ENCODE data around the gene AP5Z1. TPM values are rescaled to one million over a fixed set of nuclear protein-coding genes. Genes with fewer than 3 reads are reported as not detected.
"Not testable (repeated sequence)": the region's sequence is repeated elsewhere in the genome, so short reads cannot be mapped to it uniquely, and the experiment has no call there.

AP5Z1 gene
- total RNA-seq, 1 experiment from 2014 or later = 22.4 TPM

DNA sequence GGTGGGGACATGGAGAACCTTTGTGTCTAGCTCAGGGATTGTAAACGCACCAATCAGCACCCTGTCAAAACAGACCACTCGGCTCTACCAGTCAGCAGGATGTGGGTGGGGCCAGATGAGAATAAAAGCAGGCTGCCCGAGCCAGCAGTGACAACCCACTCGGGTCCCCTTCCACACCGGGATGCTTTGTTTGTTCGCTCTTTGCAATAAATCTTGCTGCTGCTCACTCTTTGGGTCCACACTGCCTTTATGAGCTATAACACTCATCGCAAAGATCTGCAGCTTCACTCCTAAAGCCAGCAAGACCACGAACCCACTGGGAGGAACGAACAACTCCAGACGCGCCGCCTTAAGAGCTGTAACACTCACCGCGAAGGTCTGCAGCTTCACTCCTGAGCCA lies 18.7 kb downstream of the AP5Z1 start:
- not testable (repeated sequence) for H3K4me3 ChIP-seq (ENCODE audit: insufficient read depth, low read depth, low read length); H3K36me3 ChIP-seq (replicated peaks; ENCODE audit: control insufficient read depth, insufficient read depth, low read length); H3K27me3 ChIP-seq (ENCODE audit: control insufficient read depth, insufficient read depth, low read length); DNase-seq

DNA sequence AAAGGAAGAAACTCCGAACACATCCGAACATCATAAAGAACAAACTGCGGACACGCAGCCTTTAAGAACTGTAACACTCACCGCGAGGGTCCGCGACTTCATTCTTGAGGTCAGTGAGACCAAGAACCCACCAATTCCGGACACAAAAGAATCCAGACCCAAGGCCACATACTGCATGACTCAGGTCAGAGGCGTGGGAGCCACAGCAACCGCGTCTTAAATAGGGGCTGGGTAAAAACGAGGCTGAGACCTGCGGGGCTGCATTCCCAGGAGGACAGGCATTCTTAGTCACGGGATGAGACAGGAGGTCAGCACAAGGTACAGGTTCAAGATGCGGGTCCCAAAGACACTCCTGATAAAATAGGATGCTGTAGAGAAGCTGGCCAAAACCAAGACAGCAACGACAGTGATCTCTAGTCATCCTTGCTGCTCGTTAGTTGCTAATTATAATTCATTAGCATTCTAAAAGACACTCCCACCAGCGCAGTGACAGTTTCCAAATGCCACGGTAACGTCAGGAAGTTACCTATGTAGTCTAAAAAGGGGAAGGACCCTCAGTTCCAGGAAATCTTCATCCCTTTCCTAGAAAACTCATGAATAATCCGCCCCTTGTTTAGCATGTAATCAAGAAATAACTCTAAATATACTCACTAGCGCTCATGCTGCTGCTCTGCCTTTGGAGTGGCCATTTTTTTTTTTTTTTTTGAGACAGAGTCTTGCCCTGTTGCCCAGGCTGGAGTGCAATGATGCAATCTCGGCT lies 19.3 kb downstream of the AP5Z1 start:
- DNase-seq = no peak
- no peak overlapping the region for H3K4me3 ChIP-seq (ENCODE audit: insufficient read depth, low read depth, low read length)

DNA sequence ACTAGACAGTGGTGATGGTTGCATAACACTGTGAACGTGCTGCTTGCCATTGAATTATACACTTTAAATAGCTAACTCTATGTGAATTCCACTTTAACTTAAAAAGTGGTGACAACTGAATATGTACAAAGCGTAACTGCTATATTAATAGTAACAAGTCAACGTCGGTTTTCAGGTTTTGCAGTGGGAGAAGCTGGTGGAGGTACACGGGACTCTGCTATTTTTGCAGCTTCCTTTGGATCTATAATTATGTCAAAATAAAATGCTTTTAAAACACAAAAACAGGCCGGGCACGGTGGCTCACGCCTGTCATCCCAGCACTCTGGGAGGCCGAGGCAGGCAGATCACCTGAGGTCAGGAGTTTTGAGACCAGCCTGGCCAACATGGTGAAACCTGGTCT lies 21.0 kb downstream of the AP5Z1 start:
- Histone ChIP-seq H3K4me3 (ENCODE audit: insufficient read depth, low read depth, low read length) (no peak overlapping the region), H3K36me3 (replicated peaks; ENCODE audit: control insufficient read depth, insufficient read depth, low read length) (no peaks in the 10 kb centered on the region), H3K27me3 (ENCODE audit: control insufficient read depth, insufficient read depth, low read length) (no peaks in the 10 kb centered on the region)
- no peak for DNase-seq

More for the DNA sequence above, 19.3 kb downstream of the AP5Z1 start:
- no peaks in the 10 kb centered on the region; the same call in 1 of the 2 replicates for H3K36me3 ChIP-seq (replicated peaks; ENCODE audit: control insufficient read depth, insufficient read depth, low read length)
- no peaks in the 10 kb centered on the region for H3K27me3 ChIP-seq (ENCODE audit: control insufficient read depth, insufficient read depth, low read length)

DNA sequence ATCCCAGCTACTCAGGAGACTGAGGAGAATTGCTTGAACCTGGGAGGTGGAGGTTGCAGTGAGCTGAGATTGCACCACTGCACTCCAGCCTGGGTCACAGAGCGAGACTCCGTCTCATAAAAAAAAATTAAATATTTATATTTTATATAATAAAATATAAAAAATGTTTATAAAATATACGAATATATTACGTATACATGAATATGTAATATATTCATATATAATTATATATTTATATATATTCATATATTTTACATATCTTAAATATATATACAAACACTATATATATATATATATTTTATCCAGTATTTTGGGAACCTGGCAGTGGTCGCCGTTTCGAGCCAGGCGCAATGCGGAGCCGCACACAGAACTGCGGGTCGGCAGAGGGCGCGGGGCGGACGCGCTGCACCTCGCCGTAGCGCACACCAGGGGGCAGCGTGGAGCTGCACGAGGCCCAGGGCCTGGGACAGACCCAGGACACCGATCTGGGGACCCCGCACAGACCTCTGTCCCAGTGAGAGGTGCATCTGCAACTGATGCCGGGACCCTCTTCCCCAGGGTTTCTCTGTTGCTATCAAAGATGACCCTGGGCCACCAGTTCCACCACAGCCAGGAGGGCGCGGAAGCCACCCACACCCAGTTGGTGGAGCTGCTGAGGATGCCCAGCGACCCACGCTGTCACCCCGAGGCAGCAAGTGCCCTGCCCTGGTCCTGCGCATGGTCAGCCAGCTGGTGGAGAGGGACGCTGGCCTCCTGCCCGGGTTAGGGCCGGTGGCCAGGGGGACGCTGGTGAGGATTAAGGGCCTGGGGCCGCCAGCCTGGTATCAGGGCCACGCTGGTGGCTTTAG lies 22.7 kb downstream of the AP5Z1 start:
- peak; percentile 96 for DNase-seq
- Histone ChIP-seq H3K36me3 (replicated peaks; ENCODE audit: control insufficient read depth, insufficient read depth, low read length) (no peaks in the 10 kb centered on the region), H3K27me3 (ENCODE audit: control insufficient read depth, insufficient read depth, low read length) (no peaks in the 10 kb centered on the region), H3K4me3 (ENCODE audit: insufficient read depth, low read depth, low read length) (no peak overlapping the region)

DNA sequence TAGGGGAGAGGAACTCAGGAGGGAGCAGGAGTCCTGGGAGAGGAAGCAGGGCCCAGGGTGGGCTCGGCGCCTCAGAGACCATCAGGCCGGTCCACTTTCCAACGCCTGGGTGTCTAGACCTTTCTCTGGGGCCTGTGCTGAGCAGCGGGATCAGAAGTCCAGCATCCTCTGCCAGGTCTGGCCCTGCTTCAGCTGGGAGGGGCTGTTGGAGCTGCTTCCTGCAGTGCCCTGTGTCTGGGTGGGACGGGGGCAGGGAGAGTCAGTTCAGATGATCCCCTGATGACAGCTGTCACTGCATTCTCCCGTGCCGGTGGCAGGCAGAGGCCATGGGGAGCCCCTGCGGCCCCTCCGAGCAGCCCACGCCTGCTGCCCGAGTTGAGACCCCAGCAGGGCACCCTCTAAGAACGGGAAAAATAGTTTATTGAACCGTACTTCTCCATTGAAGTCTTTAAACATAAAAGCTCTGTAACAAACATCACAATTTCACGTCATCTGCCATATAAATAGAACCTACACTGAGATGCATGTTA lies 23.3 kb downstream of the AP5Z1 start:
- DNase-seq = no peak
- H3K4me3 ChIP-seq (ENCODE audit: insufficient read depth, low read depth, low read length) = no peak overlapping the region

DNA sequence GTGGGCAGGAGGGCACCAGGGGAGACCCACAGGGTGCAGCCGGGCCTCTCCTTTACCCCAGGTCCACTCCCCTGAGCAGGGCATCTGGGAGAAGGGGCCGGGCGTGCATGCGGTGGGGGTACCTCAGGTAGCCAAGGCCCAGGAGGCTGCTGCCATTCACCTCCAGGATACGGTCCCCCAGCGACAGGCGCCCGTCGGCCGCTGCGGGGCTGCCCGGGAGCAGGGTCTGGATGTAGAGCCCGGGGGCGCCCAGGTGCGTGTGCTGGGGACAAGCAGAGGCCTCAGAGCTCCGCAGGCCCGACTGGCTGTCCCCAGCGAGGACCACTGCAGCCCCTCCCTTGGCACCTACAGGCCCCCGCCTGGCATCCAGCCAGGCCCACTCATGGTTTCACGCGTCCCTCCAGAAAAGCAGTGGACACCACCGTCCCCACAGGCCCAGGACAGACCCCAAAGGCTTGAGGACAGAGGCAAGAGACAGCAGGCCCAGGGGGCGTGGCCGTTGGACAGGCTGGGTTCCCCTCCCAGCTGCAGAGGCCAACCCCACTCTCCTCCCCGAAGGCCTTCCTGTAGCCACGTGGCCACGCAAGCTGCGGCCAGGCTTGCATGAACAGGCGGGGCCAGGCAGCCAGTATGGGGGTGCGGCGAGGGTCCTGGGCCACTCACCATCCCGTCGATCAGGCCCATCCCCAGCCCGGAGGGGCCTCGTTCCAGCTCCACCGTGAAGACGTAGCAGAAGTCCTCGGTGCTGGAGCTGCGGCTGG lies 24.3 kb downstream of the AP5Z1 start:
- Histone ChIP-seq H3K36me3 (replicated peaks; ENCODE audit: control insufficient read depth, insufficient read depth, low read length) (no peaks in the 10 kb centered on the region), H3K4me3 (ENCODE audit: insufficient read depth, low read depth, low read length) (no peak overlapping the region), H3K27me3 (ENCODE audit: control insufficient read depth, insufficient read depth, low read length) (no peaks in the 10 kb centered on the region)
- peak; percentile 72 for DNase-seq

More for the DNA sequence above, 23.3 kb downstream of the AP5Z1 start:
- H3K27me3 ChIP-seq (ENCODE audit: control insufficient read depth, insufficient read depth, low read length) = no peaks in the 10 kb centered on the region
- no peaks in the 10 kb centered on the region for H3K36me3 ChIP-seq (replicated peaks; ENCODE audit: control insufficient read depth, insufficient read depth, low read length)

DNA sequence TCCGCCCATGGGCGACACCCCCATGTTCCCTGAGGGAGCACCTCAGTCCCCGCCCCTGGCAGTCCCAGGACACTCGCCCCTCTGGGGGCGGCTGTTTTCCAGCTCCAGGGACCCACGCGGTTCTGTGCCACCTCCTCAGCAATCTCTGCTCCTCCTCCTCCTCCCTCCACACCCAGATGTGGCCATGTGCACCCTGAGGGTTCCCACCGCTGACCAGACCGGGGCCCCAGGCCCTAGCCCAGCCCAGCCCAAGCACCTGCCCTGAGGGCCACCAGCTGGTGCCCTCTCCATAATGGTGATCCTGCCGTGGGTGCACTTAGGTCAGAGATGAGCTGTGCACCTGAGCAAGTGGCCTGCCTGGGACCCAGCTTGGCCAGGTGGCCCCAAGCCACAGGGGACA lies 25.1 kb downstream of the AP5Z1 start:
- H3K4me3 ChIP-seq (ENCODE audit: insufficient read depth, low read depth, low read length) = no peak overlapping the region
- H3K36me3 ChIP-seq (replicated peaks; ENCODE audit: control insufficient read depth, insufficient read depth, low read length) = no peaks in the 10 kb centered on the region
- no peaks in the 10 kb centered on the region for H3K27me3 ChIP-seq (ENCODE audit: control insufficient read depth, insufficient read depth, low read length)
- peak; percentile 58 for DNase-seq

DNA sequence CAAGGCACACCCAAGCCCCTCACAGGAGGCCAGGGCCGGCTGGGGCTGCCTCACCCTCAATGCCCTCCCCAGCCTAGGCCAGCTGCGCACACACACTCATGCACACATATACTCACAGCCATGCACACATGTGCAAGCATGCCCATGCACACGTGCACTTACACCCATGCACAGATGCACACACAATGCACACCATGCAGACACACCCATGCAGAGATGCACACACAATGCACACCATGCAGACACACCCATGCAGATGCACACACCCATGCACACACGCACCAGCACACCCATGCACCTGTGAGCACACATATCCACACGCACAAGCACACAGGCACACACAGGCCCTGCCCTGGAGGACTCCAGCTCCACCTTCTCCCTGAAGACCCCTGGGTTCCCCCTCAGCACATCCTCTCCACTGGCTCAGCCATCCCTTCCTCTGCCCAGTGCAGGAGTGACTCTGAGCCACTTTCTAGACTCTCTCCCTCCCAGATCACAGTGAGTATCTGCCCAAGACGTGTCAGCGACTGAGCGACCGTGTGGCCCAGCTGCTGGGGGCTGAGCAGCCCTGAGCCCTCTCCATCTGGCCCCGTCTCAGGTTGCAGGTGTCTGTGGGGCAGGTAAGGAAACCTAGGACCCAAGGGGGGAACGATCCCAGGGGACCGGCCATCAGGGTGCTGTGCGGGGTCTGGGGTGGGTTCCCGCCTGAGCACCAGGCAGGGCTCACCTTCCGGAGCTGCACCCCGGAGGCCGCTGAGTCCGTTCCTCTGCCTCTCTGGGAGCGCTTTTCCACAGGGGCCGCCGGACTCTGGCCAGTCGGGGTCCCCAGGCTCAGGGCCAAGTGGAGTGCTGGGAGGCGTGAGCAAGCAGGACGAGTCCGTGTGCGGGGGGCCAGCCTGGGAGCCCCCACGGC lies 25.8 kb downstream of the AP5Z1 start:
- Histone ChIP-seq H3K36me3 (replicated peaks; ENCODE audit: control insufficient read depth, insufficient read depth, low read length) (no peaks in the 10 kb centered on the region), H3K4me3 (ENCODE audit: insufficient read depth, low read depth, low read length) (no peak overlapping the region), H3K27me3 (ENCODE audit: control insufficient read depth, insufficient read depth, low read length) (no peaks in the 10 kb centered on the region)
- peak; percentile 64 for DNase-seq

DNA sequence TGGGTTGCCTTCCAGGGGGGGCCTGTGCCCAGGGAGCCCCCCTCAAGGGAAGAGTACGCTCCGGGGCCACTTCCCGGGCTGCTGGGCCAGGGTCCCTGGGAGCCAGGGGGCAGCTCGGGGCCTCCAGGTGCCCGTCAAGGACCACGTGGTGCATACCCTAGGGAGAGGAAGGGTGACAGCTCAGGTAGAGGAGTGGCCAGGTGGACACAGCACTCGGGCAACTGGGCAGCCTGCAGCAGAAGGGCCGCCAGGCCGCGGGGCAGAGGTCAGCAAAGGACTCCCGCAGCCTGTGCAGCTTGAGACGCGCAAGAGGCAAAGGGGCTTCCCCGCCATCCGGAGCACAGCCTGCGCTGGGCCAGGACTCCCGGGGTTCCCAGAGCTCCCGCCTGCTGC lies 26.4 kb downstream of the AP5Z1 start:
- DNase-seq = peak; percentile 63

DNA sequence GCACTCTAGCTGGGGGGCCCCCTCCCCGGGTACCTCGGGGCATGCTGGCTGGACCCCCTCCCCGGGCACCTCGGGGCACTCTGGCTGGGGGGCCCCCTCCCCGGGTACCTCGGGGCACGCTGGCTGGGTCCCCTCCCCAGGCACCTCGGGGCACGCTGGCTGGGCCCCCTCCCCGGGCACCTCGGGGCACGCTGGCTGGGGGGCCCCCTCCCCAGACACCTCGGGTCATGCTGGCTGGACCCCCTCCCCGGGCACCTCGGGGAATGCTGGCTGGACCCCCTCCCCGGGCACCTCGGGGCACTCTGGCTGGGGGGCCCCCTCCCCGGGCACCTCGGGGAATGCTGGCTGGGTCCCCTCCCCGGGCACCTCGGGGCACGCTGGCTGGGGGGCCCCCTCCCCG lies 27.2 kb downstream of the AP5Z1 start:
- H3K4me3 ChIP-seq (ENCODE audit: insufficient read depth, low read depth, low read length); H3K27me3 ChIP-seq (ENCODE audit: control insufficient read depth, insufficient read depth, low read length); DNase-seq; H3K36me3 ChIP-seq (replicated peaks; ENCODE audit: control insufficient read depth, insufficient read depth, low read length): not testable (repeated sequence)

More for the DNA sequence above, 26.4 kb downstream of the AP5Z1 start:
- Histone ChIP-seq H3K4me3 (ENCODE audit: insufficient read depth, low read depth, low read length) (no peak overlapping the region), H3K27me3 (ENCODE audit: control insufficient read depth, insufficient read depth, low read length) (no peaks in the 10 kb centered on the region), H3K36me3 (replicated peaks; ENCODE audit: control insufficient read depth, insufficient read depth, low read length) (no peaks in the 10 kb centered on the region)

DNA sequence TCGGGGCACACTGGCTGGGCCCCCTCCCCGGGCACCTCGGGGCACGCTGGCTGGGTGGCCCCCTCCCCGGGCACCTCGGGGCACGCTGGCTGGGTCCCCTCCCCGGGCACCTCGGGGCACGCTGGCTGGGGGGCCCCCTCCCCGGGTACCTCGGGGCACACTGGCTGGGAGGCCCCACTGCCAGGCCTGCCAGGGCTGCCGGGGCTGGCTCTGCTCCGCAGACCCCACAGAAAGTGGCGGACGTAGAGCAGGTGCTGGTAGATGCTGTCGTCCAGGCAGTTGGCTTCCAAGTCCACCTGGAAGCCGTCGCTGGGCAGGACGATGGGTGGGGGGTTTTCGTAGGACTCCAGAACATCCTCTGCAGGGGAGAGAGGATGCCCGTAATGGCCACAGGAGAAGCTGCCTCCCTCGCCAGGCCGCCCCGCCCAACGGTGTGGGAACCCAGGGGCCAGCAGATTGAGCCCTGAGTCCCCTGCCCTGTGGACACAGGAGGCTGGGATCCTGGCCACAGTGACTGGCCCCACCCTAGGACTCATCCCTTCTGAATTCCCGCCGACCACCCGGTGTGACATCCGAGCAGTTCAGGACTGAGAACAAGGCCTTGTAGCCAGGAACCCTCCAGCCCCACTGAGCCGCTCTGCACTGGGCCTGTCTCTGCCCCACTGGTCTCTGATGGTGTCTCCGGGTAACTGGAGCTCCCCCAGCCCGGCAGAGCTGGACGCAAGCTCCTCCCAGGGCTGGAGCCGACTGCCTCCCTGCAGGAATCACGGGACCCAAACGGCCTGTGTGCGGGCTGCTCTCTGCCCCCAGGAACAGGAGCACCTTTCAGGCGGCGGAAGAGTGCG lies 28.2 kb downstream of the AP5Z1 start:
- Histone ChIP-seq H3K36me3 (replicated peaks; ENCODE audit: control insufficient read depth, insufficient read depth, low read length) (no peaks in the 10 kb centered on the region), H3K4me3 (ENCODE audit: insufficient read depth, low read depth, low read length) (no peak overlapping the region)
- DNase-seq = peak; percentile 78

DNA sequence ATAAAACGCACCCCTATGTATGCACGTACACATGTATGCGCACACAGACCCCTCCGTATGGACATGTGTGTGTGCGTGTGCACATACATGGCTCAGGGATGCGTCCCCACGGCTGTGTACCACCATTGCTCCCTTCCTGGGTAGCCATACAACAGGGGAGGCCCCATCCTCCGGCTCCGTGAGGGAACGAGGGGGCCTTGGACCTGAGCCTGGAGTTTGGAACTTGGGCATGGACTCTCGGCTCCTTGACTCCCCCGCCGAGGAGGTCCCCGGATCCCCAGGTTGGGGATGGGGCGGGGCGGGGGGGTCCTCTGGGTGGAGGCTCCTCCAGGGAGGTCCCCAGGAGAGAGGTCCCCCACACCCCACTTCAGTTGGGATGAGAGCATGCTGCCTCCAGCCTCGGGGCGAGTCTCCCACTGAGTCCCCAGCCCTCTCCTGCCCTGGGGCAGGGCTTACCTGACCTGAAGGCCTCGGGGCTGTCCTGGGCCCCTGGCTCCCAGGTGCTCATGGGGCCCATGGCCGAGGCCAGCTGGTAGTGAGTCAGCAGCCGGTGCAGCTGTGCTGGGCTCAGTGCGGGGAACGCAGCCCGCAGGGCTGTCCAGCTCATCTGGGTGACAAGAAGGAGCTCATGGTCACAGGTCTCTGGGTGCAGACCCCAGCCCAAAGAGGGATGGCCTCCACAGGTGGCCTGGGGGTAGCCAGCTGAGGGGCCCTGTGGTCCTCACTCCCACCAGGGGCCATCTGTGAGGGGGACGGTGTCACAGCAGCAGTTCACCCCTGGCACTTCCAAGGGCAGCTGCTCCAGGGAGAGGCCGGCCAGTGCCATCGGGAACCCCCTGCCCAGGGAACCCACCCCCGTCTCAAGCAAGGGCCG lies 29.9 kb downstream of the AP5Z1 start:
- H3K27me3 ChIP-seq (ENCODE audit: control insufficient read depth, insufficient read depth, low read length) = peaks cover 10% of the 10 kb centered on the region; the same call in 1 of the 2 replicates
- no peak overlapping the region for H3K4me3 ChIP-seq (ENCODE audit: insufficient read depth, low read depth, low read length)
- DNase-seq = no peak
- H3K36me3 ChIP-seq (replicated peaks; ENCODE audit: control insufficient read depth, insufficient read depth, low read length) = no peaks in the 10 kb centered on the region

More for the DNA sequence above, 28.2 kb downstream of the AP5Z1 start:
- H3K27me3 ChIP-seq (ENCODE audit: control insufficient read depth, insufficient read depth, low read length) = peaks cover 4% of the 10 kb centered on the region; the same call in 1 of the 2 replicates

All from H7 (cell line).